H9 (cell line): ENCODE measurements around the gene STK11IP. TPM values are rescaled to one million over a fixed set of nuclear protein-coding genes. Genes with fewer than 3 reads are reported as not detected.

Experiments
- DNase-seq: peaks from one replicate; pipeline ENCODE4 v3.0.0-alpha.2; 2017
- H2AFZ ChIP-seq: one replicate; pipeline ENCODE4 v1.6.1; 2013; ENCODE audit warnings: mild to moderate bottlenecking, low read length, control low read depth, moderate library complexity
- H2AK5ac ChIP-seq: 2 replicates; pipeline ENCODE4 v1.6.1; 2013; ENCODE audit warnings: low read length, control low read depth, mixed read lengths; ENCODE audit not compliant: insufficient read length
- H2BK120ac ChIP-seq: one replicate; pipeline ENCODE4 v1.6.1; 2013; ENCODE audit warnings: low read depth, mild to moderate bottlenecking, low read length, control low read depth, inconsistent platforms; ENCODE audit not compliant: poor library complexity, severe bottlenecking
- H2BK12ac ChIP-seq: 2 replicates; pipeline ENCODE4 v1.6.1; 2013; ENCODE audit warnings: low read length, control low read depth, mixed read lengths, low read depth; ENCODE audit not compliant: insufficient read length
- H2BK15ac ChIP-seq: 2 replicates; pipeline ENCODE4 v1.6.1; 2013; ENCODE audit warnings: low read depth, low read length, control low read depth
- H2BK20ac ChIP-seq: one replicate; pipeline ENCODE4 v1.6.1; 2013; ENCODE audit warnings: low read depth, mild to moderate bottlenecking, low read length, control low read depth, inconsistent platforms; ENCODE audit not compliant: poor library complexity, severe bottlenecking
- H2BK5ac ChIP-seq: 2 replicates; pipeline ENCODE4 v1.6.1; 2013; ENCODE audit warnings: low read length, control low read depth, mixed read lengths; ENCODE audit not compliant: insufficient read length
- H3K14ac ChIP-seq: 2 replicates; pipeline ENCODE4 v1.6.1; 2013; ENCODE audit warnings: low read length, control low read depth; ENCODE audit not compliant: insufficient read depth
- H3K18ac ChIP-seq: 2 replicates; pipeline ENCODE4 v1.6.1; 2013; ENCODE audit warnings: low read depth, mild to moderate bottlenecking, mixed read lengths, low read length, control low read depth; ENCODE audit not compliant: insufficient read length
- H3K23ac ChIP-seq: 2 replicates; pipeline ENCODE4 v1.6.1; 2013; ENCODE audit warnings: low read length, control low read depth, mixed read lengths, low read depth; ENCODE audit not compliant: insufficient read length
- H3K23me2 ChIP-seq: 2 replicates; pipeline ENCODE4 v1.6.1; 2013; ENCODE audit warnings: low read depth, mild to moderate bottlenecking, mixed read lengths, low read length, control low read depth; ENCODE audit not compliant: insufficient read length, poor library complexity, severe bottlenecking
- H3K27ac ChIP-seq: 2 replicates; pipeline ENCODE4 v1.5.1; 2013; ENCODE audit warnings: low read length, control low read depth, mixed read lengths, low read depth; ENCODE audit not compliant: insufficient read length
- H3K27me3 ChIP-seq: 2 replicates; pipeline ENCODE4 v1.6.1; 2013; ENCODE audit warnings: low read length, control low read depth, inconsistent platforms; ENCODE audit not compliant: insufficient read depth
- H3K4ac ChIP-seq: 2 replicates; pipeline ENCODE4 v1.6.1; 2013; ENCODE audit warnings: low read depth, mild to moderate bottlenecking, control low read depth, inconsistent platforms, low read length, moderate library complexity
- H3K4me1 ChIP-seq: 2 replicates; pipeline ENCODE4 v1.6.1; 2013; ENCODE audit warnings: low read length, control low read depth, inconsistent platforms; ENCODE audit not compliant: insufficient read depth
- H3K4me2 ChIP-seq: 2 replicates; pipeline ENCODE4 v1.6.1; 2013; ENCODE audit warnings: low read length, control low read depth, mixed read lengths; ENCODE audit not compliant: insufficient read length, insufficient read depth
- H3K56ac ChIP-seq: 2 replicates; pipeline ENCODE4 v1.6.1; 2013; ENCODE audit warnings: low read depth, mild to moderate bottlenecking, mixed read lengths, low read length, control low read depth; ENCODE audit not compliant: insufficient read length
- H3K79me1 ChIP-seq: 2 replicates; pipeline ENCODE4 v1.6.1; 2013; ENCODE audit warnings: low read depth, mild to moderate bottlenecking, moderate library complexity, low read length, control low read depth, inconsistent platforms; ENCODE audit not compliant: insufficient read depth, poor library complexity, severe bottlenecking
- H3K79me2 ChIP-seq: 2 replicates; pipeline ENCODE4 v1.6.1; 2013; ENCODE audit warnings: low read length, control low read depth, inconsistent platforms; ENCODE audit not compliant: insufficient read depth
- H3K9ac ChIP-seq: 2 replicates; pipeline ENCODE4 v1.6.1; 2013; ENCODE audit warnings: low read length, control low read depth, mixed read lengths; ENCODE audit not compliant: insufficient read length; ENCODE audit errors: extremely low read depth
- H3K9me3 ChIP-seq: one replicate; pipeline ENCODE4 v1.6.1; 2013; ENCODE audit warnings: low read depth, low read length, inconsistent platforms; ENCODE audit not compliant: control insufficient read depth
- H3T11ph ChIP-seq: one replicate; pipeline ENCODE4 v1.6.1; 2013; ENCODE audit warnings: mild to moderate bottlenecking, low read length, control low read depth, inconsistent platforms
- H4K20me1 ChIP-seq: one replicate; pipeline ENCODE4 v1.6.1; 2013; ENCODE audit not compliant: control insufficient read depth, insufficient read length, insufficient read depth
- H4K5ac ChIP-seq: 2 replicates; pipeline ENCODE4 v1.6.1; 2013; ENCODE audit warnings: low read depth, mild to moderate bottlenecking, mixed read lengths, low read length, control low read depth; ENCODE audit not compliant: insufficient read length
- H4K8ac ChIP-seq: replicated peaks from 2 replicates; pipeline ENCODE4 v1.6.1; 2013; ENCODE audit warnings: low read length, control low read depth, mixed read lengths, low read depth; ENCODE audit not compliant: insufficient read length
- H4K91ac ChIP-seq: 2 replicates; pipeline ENCODE4 v1.6.1; 2013; ENCODE audit warnings: low read depth, mild to moderate bottlenecking, moderate library complexity, mixed read lengths, low read length, control low read depth; ENCODE audit not compliant: insufficient read length
- H3K27ac Mint-ChIP-seq, 3 experiments: 2 replicates in 2 of 3; 3 replicates in 1 of 3; pipeline ENCODE4 v1.8.0; 2020 to 2021; ENCODE audit warnings: mixed read lengths in 3 of 3, mild to moderate bottlenecking in 1 of 3, moderate library complexity in 1 of 3
- H3K27me3 Mint-ChIP-seq: 2 replicates; pipeline ENCODE4 v1.8.0; 2021; ENCODE audit warnings: low read depth, mild to moderate bottlenecking, moderate library complexity, mixed read lengths
- H3K36me3 Mint-ChIP-seq, 3 experiments: 2 replicates in 2 of 3; 3 replicates in 1 of 3; pipeline ENCODE4 v1.8.0; 2020 to 2021; ENCODE audit warnings: low read depth in 3 of 3, mixed read lengths in 3 of 3; ENCODE audit not compliant: insufficient read depth in 1 of 3
- H3K4me1 Mint-ChIP-seq, 2 experiments: 2 replicates each; pipeline ENCODE4 v1.8.0; 2020; ENCODE audit warnings: mixed read lengths in 2 of 2
- H3K4me3 Mint-ChIP-seq, 2 experiments: 2 replicates in 1 of 2; 3 replicates in 1 of 2; pipeline ENCODE4 v1.8.0; 2020 to 2021; ENCODE audit warnings: mild to moderate bottlenecking in 2 of 2, mixed read lengths in 2 of 2, moderate library complexity in 1 of 2
- H3K9me3 Mint-ChIP-seq, 2 experiments: 2 replicates in 1 of 2; 3 replicates in 1 of 2; pipeline ENCODE4 v1.8.0; 2020; ENCODE audit warnings: mild to moderate bottlenecking in 2 of 2, mixed read lengths in 2 of 2, moderate library complexity in 1 of 2
- WGBS: extraction: QIAGEN DNeasy Blood & Tissue Kit; methylation state at CpG from one replicate; pipeline ENCODE4 v1.1.7; 2013; ENCODE audit warnings: missing lambda C conversion rate, low lambda C conversion rate, mixed read lengths; ENCODE audit not compliant: insufficient read length; ENCODE audit errors: extremely low coverage; 5-methylcytosine and 5-hydroxymethylcytosine counted together
- total RNA-seq: library from RNA; stranded (reverse); gene quantifications from 2 replicates; pipeline ENCODE4 v1.2.1, GENCODE V29; 2021
- TF ChIP-seq, protein P1 (sequence below): fragments of 200-600 bp; sonication (generic); conservative IDR thresholded peaks from 3 replicates; pipeline ENCODE4 v1.8.0; 2021; ENCODE audit warnings: antibody characterized with exemption, mild to moderate bottlenecking

STK11IP gene
- total RNA-seq, 1 experiment from 2014 or later, result 31.1 TPM

DNA sequence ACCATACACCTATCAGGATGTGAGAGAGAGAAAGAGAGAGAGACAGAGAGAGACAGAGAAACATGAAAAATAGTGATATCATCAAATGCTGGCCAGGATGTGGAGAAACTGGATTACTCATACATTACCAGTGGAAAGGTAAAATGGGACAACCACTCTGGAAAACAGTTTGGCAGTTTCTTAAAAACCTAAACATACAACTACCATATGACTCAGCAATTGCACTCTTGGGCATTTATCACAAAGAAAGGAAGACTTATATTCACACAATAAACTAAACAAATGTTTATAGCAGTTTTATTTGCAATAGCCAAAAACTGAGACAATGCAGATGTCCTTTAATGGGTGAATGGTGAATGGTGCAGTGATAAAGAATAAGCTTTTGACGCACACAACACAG, 58.9 kb downstream of the STK11IP start:
- Histone ChIP-seq H3K23me2 (no peaks in the 10 kb centered on the region), H3K27me3 (no peaks in the 10 kb centered on the region), H4K91ac (no peak overlapping the region), H3K79me1 (no peaks in the 10 kb centered on the region), H2BK5ac (no peak overlapping the region), H3K9ac (no peak overlapping the region), H4K20me1 (no peaks in the 10 kb centered on the region), H2AK5ac (no peak overlapping the region), H3K56ac (no peak overlapping the region), H3K79me2 (no peaks in the 10 kb centered on the region), H3K27ac (no peak overlapping the region), H3K4me2 (no peak overlapping the region), H4K5ac (no peak overlapping the region), H3T11ph (peak overlapping the region; percentile 67), H3K14ac (no peak overlapping the region), H3K4ac (no peak overlapping the region), H3K4me1 (no peaks in the 10 kb centered on the region), H2BK120ac (no peak overlapping the region), H2BK20ac (no peak overlapping the region), H2AFZ (no peak overlapping the region), H2BK12ac (no peak overlapping the region), H4K8ac (no peak overlapping the region), H3K9me3 (no peaks in the 10 kb centered on the region), H3K18ac (no peak overlapping the region), H2BK15ac (no peak overlapping the region), H3K23ac (no peak overlapping the region)
- no CpG with 5 or more reads among the region's 1 CpG for WGBS
- Mint-ChIP-seq H3K27ac (no peak overlapping the region), H3K27me3 (no peaks in the 10 kb centered on the region), H3K9me3 (peaks cover 10 to 15% of the 10 kb centered on the region in 2 experiments), H3K4me1 (peaks cover 0 to 2% of the 10 kb centered on the region in 2 experiments; a peak in 2 of 4 replicates), H3K36me3 (peaks cover 3 to 13% (median 9%) of the 10 kb centered on the region in 3 experiments; a peak in 6 of 7 replicates), H3K4me3 (no peak overlapping the region)
- no peak for DNase-seq
- TF ChIP-seq, protein P1, sequence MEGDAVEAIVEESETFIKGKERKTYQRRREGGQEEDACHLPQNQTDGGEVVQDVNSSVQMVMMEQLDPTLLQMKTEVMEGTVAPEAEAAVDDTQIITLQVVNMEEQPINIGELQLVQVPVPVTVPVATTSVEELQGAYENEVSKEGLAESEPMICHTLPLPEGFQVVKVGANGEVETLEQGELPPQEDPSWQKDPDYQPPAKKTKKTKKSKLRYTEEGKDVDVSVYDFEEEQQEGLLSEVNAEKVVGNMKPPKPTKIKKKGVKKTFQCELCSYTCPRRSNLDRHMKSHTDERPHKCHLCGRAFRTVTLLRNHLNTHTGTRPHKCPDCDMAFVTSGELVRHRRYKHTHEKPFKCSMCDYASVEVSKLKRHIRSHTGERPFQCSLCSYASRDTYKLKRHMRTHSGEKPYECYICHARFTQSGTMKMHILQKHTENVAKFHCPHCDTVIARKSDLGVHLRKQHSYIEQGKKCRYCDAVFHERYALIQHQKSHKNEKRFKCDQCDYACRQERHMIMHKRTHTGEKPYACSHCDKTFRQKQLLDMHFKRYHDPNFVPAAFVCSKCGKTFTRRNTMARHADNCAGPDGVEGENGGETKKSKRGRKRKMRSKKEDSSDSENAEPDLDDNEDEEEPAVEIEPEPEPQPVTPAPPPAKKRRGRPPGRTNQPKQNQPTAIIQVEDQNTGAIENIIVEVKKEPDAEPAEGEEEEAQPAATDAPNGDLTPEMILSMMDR, result no peak
